ENCODE measurements around the gene PALLD. TPM values are rescaled to one million over a fixed set of nuclear protein-coding genes. Genes with fewer than 3 reads are reported as not detected.

The PALLD gene
- polyA plus RNA-seq, 1 donor from 2014 or later: 20.5 TPM

GRCh38 chr4:168787801-168788595, 291.1 kb downstream of the PALLD start:
- Histone ChIP-seq H3K9me2 (ENCODE audit: insufficient read depth, low read length) (no peaks in the 10 kb centered on the region), H3K4me3 (ENCODE audit: low read length) (no peak overlapping the region), H3K9ac (ENCODE audit: low read length) (no peak overlapping the region), H3K9me3 (ENCODE audit: low read length) (no peaks in the 10 kb centered on the region), H3K27ac (ENCODE audit: low read length) (no peak overlapping the region), H3K36me3 (ENCODE audit: insufficient read depth, low read length) (no peaks in the 10 kb centered on the region), H3K4me2 (ENCODE audit: low read length) (no peak overlapping the region), H4K20me1 (ENCODE audit: insufficient read depth) (no peaks in the 10 kb centered on the region), H3F3A (ENCODE audit: insufficient read depth, low read length, poor library complexity, severe bottlenecking) (no peaks in the 10 kb centered on the region), H3K27me3 (ENCODE audit: insufficient read depth, low read depth, low read length) (no peaks in the 10 kb centered on the region), H3K79me2 (replicated peaks; ENCODE audit: insufficient read depth, low read length) (no peaks in the 10 kb centered on the region), H2AFZ (ENCODE audit: low read depth, low read length) (no peak overlapping the region)
- TF ChIP-seq CTCF (IDR thresholded peaks at IDR 0.05; ENCODE audit: poor library complexity, severe bottlenecking) (no peak), EP300 (conservative IDR thresholded peaks at IDR 0.05; ENCODE audit: poor library complexity, severe bottlenecking) (no peak), EZH2 (IDR thresholded peaks at IDR 0.05; ENCODE audit: borderline replicate concordance, insufficient read depth, low read length, poor library complexity, severe bottlenecking) (no peak), TAF1 (IDR thresholded peaks at IDR 0.05; ENCODE audit: low read depth) (no peak), POLR2AphosphoS5 (IDR thresholded peaks at IDR 0.05) (no peak), SMC3 (conservative IDR thresholded peaks at IDR 0.05; ENCODE audit: poor library complexity) (no peak), RAD21 (conservative IDR thresholded peaks at IDR 0.05) (no peak), MXI1 (conservative IDR thresholded peaks at IDR 0.05; ENCODE audit: poor library complexity, severe bottlenecking) (no peak)
- TF ChIP-seq, protein P1, sequence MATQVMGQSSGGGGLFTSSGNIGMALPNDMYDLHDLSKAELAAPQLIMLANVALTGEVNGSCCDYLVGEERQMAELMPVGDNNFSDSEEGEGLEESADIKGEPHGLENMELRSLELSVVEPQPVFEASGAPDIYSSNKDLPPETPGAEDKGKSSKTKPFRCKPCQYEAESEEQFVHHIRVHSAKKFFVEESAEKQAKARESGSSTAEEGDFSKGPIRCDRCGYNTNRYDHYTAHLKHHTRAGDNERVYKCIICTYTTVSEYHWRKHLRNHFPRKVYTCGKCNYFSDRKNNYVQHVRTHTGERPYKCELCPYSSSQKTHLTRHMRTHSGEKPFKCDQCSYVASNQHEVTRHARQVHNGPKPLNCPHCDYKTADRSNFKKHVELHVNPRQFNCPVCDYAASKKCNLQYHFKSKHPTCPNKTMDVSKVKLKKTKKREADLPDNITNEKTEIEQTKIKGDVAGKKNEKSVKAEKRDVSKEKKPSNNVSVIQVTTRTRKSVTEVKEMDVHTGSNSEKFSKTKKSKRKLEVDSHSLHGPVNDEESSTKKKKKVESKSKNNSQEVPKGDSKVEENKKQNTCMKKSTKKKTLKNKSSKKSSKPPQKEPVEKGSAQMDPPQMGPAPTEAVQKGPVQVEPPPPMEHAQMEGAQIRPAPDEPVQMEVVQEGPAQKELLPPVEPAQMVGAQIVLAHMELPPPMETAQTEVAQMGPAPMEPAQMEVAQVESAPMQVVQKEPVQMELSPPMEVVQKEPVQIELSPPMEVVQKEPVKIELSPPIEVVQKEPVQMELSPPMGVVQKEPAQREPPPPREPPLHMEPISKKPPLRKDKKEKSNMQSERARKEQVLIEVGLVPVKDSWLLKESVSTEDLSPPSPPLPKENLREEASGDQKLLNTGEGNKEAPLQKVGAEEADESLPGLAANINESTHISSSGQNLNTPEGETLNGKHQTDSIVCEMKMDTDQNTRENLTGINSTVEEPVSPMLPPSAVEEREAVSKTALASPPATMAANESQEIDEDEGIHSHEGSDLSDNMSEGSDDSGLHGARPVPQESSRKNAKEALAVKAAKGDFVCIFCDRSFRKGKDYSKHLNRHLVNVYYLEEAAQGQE (IDR thresholded peaks at IDR 0.05; ENCODE audit: borderline replicate concordance): no peak

DNA sequence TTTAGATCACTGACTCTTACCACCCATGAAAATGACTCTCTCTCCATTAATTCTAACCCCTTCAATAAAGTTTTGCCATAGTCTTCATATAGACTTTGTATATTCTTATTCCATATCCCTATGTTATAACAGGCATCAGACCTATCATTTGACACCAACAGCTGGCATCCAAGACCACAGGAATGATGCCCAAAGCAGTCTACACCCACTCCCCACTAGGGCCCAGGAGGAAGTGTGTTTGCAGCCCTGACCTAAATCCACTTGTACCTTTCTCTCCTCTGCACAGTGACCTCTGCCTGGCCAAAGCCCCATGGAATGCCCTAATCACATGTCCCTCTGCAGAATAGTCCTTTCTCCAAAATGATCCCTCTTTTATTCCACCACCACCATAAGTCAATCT, 294.0 kb downstream of the PALLD start:
- Histone ChIP-seq H3K9me2 (ENCODE audit: insufficient read depth, low read length) (no peaks in the 10 kb centered on the region), H3K27me3 (ENCODE audit: insufficient read depth, low read depth, low read length) (no peaks in the 10 kb centered on the region), H3F3A (ENCODE audit: insufficient read depth, low read length, poor library complexity, severe bottlenecking) (no peaks in the 10 kb centered on the region), H3K79me2 (replicated peaks; ENCODE audit: insufficient read depth, low read length) (no peaks in the 10 kb centered on the region), H3K4me3 (ENCODE audit: low read length) (no peak overlapping the region), H4K20me1 (ENCODE audit: insufficient read depth) (no peaks in the 10 kb centered on the region), H3K9ac (ENCODE audit: low read length) (no peak overlapping the region), H3K4me2 (ENCODE audit: low read length) (no peak overlapping the region), H3K27ac (ENCODE audit: low read length) (no peak overlapping the region), H2AFZ (ENCODE audit: low read depth, low read length) (no peak overlapping the region), H3K36me3 (ENCODE audit: insufficient read depth, low read length) (no peaks in the 10 kb centered on the region), H3K9me3 (ENCODE audit: low read length) (no peaks in the 10 kb centered on the region)
- TF ChIP-seq EP300 (conservative IDR thresholded peaks at IDR 0.05; ENCODE audit: poor library complexity, severe bottlenecking) (no peak), POLR2AphosphoS5 (IDR thresholded peaks at IDR 0.05) (no peak), TAF1 (IDR thresholded peaks at IDR 0.05; ENCODE audit: low read depth) (no peak), CTCF (IDR thresholded peaks at IDR 0.05; ENCODE audit: poor library complexity, severe bottlenecking) (no peak), RAD21 (conservative IDR thresholded peaks at IDR 0.05) (no peak)
